Measurements from ENCODE around the gene GABRG3.

GABRG3 gene

GRCh38 chr15:27418726-27419125 lies 447.7 kb downstream of the GABRG3 start:
- no peak for DNase-seq (ENCODE audit: low spot score)

- no peak for DNase-seq (ENCODE audit: low spot score)
These were observed 452.0 kb downstream of the GABRG3 start for GRCh38 chr15:27422997-27423396.

GRCh38 chr15:27426805-27427204 lies 455.8 kb downstream of the GABRG3 start:
- no peak for DNase-seq (ENCODE audit: low spot score)

GRCh38 chr15:27427276-27427675 lies 456.3 kb downstream of the GABRG3 start:
- DNase-seq (ENCODE audit: low spot score) = no peak

GRCh38 chr15:27428151-27428550 lies 457.2 kb downstream of the GABRG3 start:
- no peak for DNase-seq (ENCODE audit: low spot score)

- no peak for DNase-seq (ENCODE audit: low spot score)
These were observed 458.6 kb downstream of the GABRG3 start for GRCh38 chr15:27429577-27429976.

GRCh38 chr15:27433604-27434003 lies 462.6 kb downstream of the GABRG3 start:
- no peak for DNase-seq (ENCODE audit: low spot score)

- DNase-seq (ENCODE audit: low spot score) = no peak
These were observed 467.7 kb downstream of the GABRG3 start for GRCh38 chr15:27438403-27439375.

GRCh38 chr15:27441120-27441519 lies 470.1 kb downstream of the GABRG3 start:
- no peak for DNase-seq (ENCODE audit: low spot score)

GRCh38 chr15:27448234-27448633 lies 477.3 kb downstream of the GABRG3 start:
- no peak for DNase-seq (ENCODE audit: low spot score)

GRCh38 chr15:27448986-27449385 lies 478.0 kb downstream of the GABRG3 start:
- no peak for DNase-seq (ENCODE audit: low spot score)

GRCh38 chr15:27449941-27450340 lies 479.0 kb downstream of the GABRG3 start:
- no peak for DNase-seq (ENCODE audit: low spot score)

- no peak for DNase-seq (ENCODE audit: low spot score)
These were observed 483.5 kb downstream of the GABRG3 start for GRCh38 chr15:27454281-27455075.

- no peak for DNase-seq (ENCODE audit: low spot score)
These were observed 485.8 kb downstream of the GABRG3 start for GRCh38 chr15:27456807-27457206.

GRCh38 chr15:27457766-27458165 lies 486.8 kb downstream of the GABRG3 start:
- no peak for DNase-seq (ENCODE audit: low spot score)

GRCh38 chr15:27458345-27459084 lies 487.5 kb downstream of the GABRG3 start:
- no peak for DNase-seq (ENCODE audit: low spot score)

- DNase-seq (ENCODE audit: low spot score) = no peak
These were observed 488.9 kb downstream of the GABRG3 start for GRCh38 chr15:27459836-27460235.

GRCh38 chr15:27461181-27461580 lies 490.2 kb downstream of the GABRG3 start:
- DNase-seq (ENCODE audit: low spot score) = no peak

GRCh38 chr15:27463525-27464088 lies 492.6 kb downstream of the GABRG3 start:
- no peak for DNase-seq (ENCODE audit: low spot score)

GRCh38 chr15:27464941-27465612 lies 494.1 kb downstream of the GABRG3 start:
- no peak for DNase-seq (ENCODE audit: low spot score)

- no peak for DNase-seq (ENCODE audit: low spot score)
These were observed 495.8 kb downstream of the GABRG3 start for GRCh38 chr15:27466758-27467157.

Measured in GM03348 (cell line).